Stomach smooth muscle (tissue), 2 donors: Measurements from ENCODE around the gene ALX1.
"Not testable (repeated sequence)": the region's sequence is repeated elsewhere in the genome, so short reads cannot be mapped to it uniquely, and the experiment has no call there.

Experiments
- H3K27ac ChIP-seq: one replicate; pipeline ENCODE4 v1.7.0; 2013; ENCODE audit warnings: mild to moderate bottlenecking, low read length, inconsistent platforms
- H3K27me3 ChIP-seq, 2 donors: one replicate each; pipeline ENCODE4 v1.7.0; 2013; ENCODE audit warnings: low read length in 2 of 2; ENCODE audit not compliant: insufficient read depth in 2 of 2, control insufficient read depth in 1 of 2
- H3K36me3 ChIP-seq, 2 donors: one replicate each; pipeline ENCODE4 v1.7.0; 2013; ENCODE audit warnings: low read length in 2 of 2; ENCODE audit not compliant: control insufficient read depth in 2 of 2, insufficient read depth in 2 of 2
- H3K4me1 ChIP-seq: one replicate; pipeline ENCODE4 v1.7.0; 2013; ENCODE audit warnings: low read length; ENCODE audit not compliant: control insufficient read depth, insufficient read depth
- H3K4me3 ChIP-seq, 2 donors: one replicate each; pipeline ENCODE4 v1.7.0; 2013; ENCODE audit warnings: low read length in 2 of 2
- H3K9ac ChIP-seq, 2 donors: one replicate each; pipeline ENCODE4 v1.7.0; 2013; ENCODE audit warnings: low read length in 2 of 2, mild to moderate bottlenecking in 1 of 2
- H3K9me3 ChIP-seq, 2 donors: one replicate each; pipeline ENCODE4 v1.7.0; 2013; ENCODE audit warnings: low read length in 2 of 2; ENCODE audit not compliant: control insufficient read depth in 2 of 2
- donor health status: healthy.
- donor health status: Pancreatic carcinoma.

The ALX1 gene

DNA sequence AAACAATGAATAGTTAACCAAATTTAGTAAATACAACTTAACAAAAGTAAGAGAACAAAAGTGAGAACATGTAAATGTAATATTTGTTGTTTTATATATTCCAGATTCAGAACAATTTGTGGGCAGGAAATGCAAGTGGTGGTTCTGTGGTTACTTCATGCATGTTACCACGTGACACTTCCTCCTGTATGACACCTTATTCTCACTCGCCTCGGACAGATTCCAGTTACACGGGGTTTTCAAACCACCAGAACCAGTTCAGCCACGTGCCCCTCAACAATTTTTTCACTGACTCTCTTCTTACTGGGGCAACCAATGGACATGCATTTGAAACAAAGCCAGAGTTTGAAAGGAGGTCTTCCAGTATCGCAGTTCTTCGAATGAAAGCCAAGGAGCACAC, 21.0 kb downstream of the ALX1 start:
- no peak overlapping the region for H3K9ac ChIP-seq
- H3K27me3 ChIP-seq: no peaks in the 10 kb centered on the region
- no peaks in the 10 kb centered on the region for H3K4me1 ChIP-seq
- H3K9me3 ChIP-seq: no peaks in the 10 kb centered on the region
- no peak overlapping the region for H3K4me3 ChIP-seq
- no peak overlapping the region for H3K27ac ChIP-seq
- no peaks in the 10 kb centered on the region for H3K36me3 ChIP-seq

DNA sequence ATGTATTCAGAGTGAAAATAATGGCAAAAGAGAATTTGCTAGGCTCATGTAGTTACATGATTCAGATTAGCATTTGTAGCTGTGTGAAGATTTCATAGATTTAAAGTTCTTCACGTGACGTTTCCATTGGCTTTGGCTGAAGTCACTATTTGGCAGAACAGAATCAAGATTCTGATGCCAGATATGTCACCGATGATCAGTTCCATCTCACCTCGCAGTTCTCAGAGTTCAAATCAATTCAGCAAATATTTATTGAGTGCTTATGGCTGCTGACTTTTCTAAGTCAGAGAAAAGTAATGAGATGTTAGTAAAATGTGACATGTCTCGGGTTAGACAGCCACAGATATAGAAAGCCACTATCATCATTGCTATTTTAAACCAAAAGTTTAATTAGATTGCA, 28.4 kb downstream of the ALX1 start:
- Histone ChIP-seq H3K9me3 (no peaks in the 10 kb centered on the region), H3K36me3 (no peaks in the 10 kb centered on the region), H3K9ac (no peak overlapping the region), H3K27ac (no peak overlapping the region), H3K4me3 (no peak overlapping the region), H3K27me3 (no peaks in the 10 kb centered on the region), H3K4me1 (no peaks in the 10 kb centered on the region)

DNA sequence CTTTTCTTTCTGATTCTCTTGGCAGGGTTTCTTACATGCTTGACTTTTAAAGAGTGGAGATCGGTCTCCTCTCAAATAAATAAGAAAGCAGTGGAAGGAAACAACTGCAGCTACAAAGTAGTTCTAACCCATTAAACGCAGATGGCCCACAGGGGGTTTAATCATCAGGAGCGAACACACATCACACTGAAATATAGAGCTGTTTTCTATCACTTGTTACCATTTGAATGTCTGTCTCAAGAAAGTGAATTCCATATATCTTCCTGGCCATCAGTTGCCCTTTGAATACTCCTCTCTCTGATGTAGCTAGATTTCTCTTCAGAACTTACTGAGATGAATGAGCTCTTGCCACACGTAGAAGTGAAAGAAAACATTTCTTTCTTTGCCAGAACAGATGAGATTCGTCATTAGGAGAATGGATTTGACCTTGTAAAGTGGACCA, 29.1 kb downstream of the ALX1 start:
- Histone ChIP-seq H3K27me3 (no peaks in the 10 kb centered on the region), H3K4me1 (no peaks in the 10 kb centered on the region), H3K9me3 (no peaks in the 10 kb centered on the region), H3K4me3 (no peak overlapping the region), H3K27ac (no peak overlapping the region), H3K36me3 (no peaks in the 10 kb centered on the region), H3K9ac (no peak overlapping the region)

DNA sequence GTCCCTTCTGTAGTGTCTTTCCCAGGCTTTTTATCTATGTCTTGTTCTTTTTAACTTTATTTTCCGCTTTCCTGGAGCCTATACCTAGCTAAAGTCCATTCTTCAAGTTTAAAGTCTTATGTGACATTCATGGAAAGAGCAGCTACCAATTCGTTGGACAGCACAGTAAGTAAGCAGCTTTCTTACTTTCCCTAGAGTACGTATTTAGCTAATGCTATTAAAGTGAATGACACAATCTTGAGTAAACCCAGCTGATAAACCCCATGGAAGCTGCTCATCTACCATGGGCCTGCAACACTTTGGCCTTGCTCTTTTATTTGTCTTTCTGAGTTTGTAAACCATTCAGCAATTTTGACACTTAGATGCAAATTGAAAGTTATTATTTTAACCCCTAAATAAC, 30.0 kb downstream of the ALX1 start:
- Histone ChIP-seq H3K4me3 (no peak overlapping the region), H3K9me3 (no peaks in the 10 kb centered on the region), H3K27me3 (no peaks in the 10 kb centered on the region), H3K9ac (no peak overlapping the region), H3K36me3 (no peaks in the 10 kb centered on the region), H3K27ac (no peak overlapping the region), H3K4me1 (no peaks in the 10 kb centered on the region)

DNA sequence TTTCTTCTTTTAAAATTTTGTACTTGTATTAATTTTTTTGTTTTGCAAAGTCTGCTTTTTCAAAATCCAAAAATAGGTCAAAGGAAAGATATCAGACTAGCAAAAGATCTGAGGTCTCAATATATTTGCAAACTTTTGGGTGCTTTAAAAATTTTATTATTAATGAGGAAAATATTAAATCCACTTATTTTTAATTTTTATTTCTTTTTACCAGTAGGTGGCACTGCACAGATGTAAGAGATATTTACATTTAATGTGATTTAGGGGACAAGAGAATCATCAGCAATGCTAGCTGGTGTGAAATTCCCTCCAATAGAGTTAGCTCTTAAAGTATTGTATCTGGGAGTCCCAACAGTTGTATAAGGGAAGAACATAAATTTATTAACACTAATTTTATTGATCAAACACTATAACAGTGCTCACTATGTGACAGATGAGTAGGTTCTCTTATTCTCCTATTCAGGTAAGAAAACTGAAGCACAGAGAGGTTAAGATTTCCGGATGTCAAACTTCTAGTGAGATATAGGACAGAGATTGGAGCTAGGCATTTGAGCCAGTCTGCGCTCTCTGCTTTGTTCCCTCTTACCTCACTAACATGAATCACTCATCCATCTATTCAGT, 30.5 kb downstream of the ALX1 start:
- H3K4me3 ChIP-seq: no peak overlapping the region

DNA sequence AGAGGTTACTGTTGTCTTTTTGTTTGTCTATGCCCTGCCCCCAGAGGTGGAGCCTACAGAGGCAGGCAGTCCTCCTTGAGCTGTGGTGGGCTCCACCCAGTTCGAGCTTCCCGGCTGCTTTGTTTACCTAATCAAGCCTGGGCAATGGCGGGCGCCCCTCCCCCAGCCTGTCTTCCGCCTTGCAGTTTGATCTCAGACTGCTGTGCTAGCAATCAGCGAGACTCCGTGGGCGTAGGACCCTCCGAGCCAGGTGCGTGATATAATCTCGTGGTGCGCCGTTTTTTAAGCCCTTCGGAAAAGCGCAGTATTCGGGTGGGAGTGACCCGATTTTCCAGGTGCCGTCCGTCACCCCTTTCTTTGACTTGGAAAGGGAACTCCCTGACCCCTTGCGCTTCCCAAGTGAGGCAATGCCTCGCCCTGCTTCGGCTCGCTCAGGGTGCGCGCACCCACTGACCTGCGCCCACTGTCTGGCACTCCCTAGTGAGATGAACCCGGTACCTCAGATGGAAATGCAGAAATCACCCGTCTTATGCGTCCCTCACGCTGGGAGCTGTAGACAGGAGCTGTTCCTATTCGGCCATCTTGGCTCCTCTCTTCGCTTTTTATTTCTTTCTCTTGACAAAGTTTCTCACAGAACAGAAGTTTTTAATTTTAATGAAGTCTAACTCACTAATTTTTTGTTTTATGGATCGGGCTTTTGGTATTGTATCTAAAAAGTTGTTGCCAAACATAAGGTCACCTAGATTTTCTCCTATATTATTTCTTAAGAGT, 38.0 kb downstream of the ALX1 start:
- H3K27ac ChIP-seq, H3K9ac ChIP-seq, H3K36me3 ChIP-seq, H3K9me3 ChIP-seq, H3K4me3 ChIP-seq, H3K27me3 ChIP-seq, H3K4me1 ChIP-seq: not testable (repeated sequence)

More for the DNA sequence above, 30.5 kb downstream of the ALX1 start:
- Histone ChIP-seq H3K36me3 (no peaks in the 10 kb centered on the region), H3K27ac (no peak overlapping the region), H3K4me1 (no peaks in the 10 kb centered on the region), H3K9me3 (no peaks in the 10 kb centered on the region), H3K27me3 (no peaks in the 10 kb centered on the region), H3K9ac (no peak overlapping the region)

DNA sequence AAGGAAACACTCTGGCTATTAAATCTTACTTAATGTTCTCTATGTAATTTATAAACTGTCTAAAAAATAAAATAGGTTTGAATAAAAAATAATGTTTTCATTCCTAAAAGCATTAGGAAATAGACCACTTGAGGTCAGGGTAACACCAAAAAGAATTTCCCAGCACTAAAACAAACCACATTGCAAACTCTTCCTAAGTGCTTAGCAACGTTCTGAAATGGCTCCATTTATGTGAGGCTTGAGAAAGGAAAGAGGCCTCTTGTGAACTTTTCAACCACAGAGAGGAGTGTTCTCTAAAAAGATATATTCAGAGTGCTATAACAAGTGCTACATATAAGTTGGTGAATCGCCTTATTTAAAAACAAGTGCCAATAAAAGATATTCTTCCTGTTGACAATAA, 42.7 kb downstream of the ALX1 start:
- no peaks in the 10 kb centered on the region for H3K27me3 ChIP-seq
- no peak overlapping the region for H3K4me3 ChIP-seq
- no peaks in the 10 kb centered on the region for H3K4me1 ChIP-seq
- no peaks in the 10 kb centered on the region for H3K36me3 ChIP-seq
- no peak overlapping the region for H3K9ac ChIP-seq
- H3K9me3 ChIP-seq: no peaks in the 10 kb centered on the region
- H3K27ac ChIP-seq: no peak overlapping the region

DNA sequence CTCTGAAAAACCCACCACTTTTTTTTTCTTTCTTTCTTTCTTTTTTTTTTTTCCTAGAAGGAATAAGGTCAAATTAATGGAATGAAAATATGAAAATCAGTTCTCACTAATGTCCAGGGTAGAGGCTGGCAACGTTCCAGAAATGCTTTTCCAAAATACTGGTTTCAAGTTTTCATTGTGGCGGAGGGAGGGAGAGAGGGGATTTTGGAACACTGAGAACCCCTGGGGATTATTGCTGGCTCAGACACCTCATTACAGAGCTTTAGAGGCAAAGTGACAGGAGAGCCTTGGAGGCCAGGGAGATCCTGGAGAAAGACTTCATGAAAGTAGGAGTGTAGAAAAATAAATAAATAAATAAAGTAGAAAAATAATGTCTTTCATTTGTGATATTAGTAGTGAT, 45.4 kb downstream of the ALX1 start:
- Histone ChIP-seq H3K36me3 (no peaks in the 10 kb centered on the region), H3K27ac (no peak overlapping the region), H3K4me3 (no peak overlapping the region), H3K27me3 (no peaks in the 10 kb centered on the region), H3K9me3 (no peaks in the 10 kb centered on the region), H3K4me1 (no peaks in the 10 kb centered on the region), H3K9ac (no peak overlapping the region)

DNA sequence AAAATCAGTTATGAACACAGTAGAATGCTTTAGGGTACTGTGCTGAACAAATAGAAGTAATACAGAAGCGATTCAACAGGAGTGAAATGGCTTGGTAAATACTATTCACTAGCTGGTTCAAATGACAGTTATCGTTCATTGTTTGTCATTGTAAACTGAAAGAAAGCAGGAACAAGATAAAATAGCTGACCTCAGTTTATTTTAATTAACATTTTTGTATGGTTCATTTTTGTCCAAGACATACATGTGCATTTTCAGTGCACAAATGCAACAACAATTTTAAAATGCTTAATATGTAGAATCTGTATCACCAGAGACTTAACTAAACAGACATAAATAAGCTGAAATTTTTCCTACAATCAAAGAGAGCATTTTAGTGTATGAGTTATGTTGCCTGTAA, 49.9 kb downstream of the ALX1 start:
- H3K9ac ChIP-seq: no peak overlapping the region
- H3K4me3 ChIP-seq: no peak overlapping the region
- no peaks in the 10 kb centered on the region for H3K36me3 ChIP-seq
- no peaks in the 10 kb centered on the region for H3K27me3 ChIP-seq
- H3K4me1 ChIP-seq: no peaks in the 10 kb centered on the region
- no peak overlapping the region for H3K27ac ChIP-seq
- no peaks in the 10 kb centered on the region for H3K9me3 ChIP-seq

DNA sequence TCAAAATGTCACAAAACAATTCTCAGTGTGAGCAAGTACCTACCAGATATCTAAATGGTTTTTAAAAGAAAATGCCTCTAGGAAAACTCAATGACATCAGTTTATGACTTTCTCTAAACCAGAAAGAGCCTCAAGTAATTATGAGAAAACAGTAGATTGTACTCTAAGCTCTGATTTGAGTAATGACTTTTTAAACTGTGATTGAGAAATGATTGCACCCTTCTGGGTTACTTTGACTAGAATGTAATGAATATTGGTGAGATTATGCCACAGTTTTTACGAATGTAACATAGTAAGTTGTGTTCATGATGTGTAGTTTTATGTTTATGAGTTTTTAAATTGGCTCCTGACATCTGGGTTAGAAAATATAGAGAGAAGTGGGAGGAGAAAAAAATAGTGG, 68.8 kb downstream of the ALX1 start:
- no peak overlapping the region for H3K4me3 ChIP-seq
- no peak overlapping the region for H3K27ac ChIP-seq
- no peaks in the 10 kb centered on the region for H3K36me3 ChIP-seq
- H3K9me3 ChIP-seq: no peaks in the 10 kb centered on the region
- no peaks in the 10 kb centered on the region for H3K4me1 ChIP-seq
- H3K9ac ChIP-seq: no peak overlapping the region
- no peaks in the 10 kb centered on the region for H3K27me3 ChIP-seq

DNA sequence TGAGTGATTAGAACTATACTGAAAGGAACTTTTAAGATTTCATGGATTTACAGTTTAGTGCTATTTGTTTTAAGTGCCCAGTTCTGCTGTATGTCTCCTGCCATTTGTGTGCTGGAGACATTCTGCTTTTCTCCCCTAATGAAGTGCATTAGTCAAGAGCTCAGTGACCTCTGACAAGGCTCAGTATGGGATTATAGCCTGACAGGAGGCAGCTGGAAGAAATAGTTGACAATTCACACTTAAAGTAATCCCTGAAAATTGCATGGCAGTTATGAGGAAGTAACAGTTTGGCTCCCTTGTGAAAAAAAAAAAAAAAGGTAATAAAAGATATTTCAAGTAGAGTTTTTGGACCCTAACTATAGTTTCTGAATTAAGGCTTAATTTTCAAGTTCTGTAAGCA, 70.3 kb downstream of the ALX1 start:
- Histone ChIP-seq H3K9ac (no peak overlapping the region), H3K9me3 (no peaks in the 10 kb centered on the region), H3K27ac (no peak overlapping the region), H3K4me3 (no peak overlapping the region), H3K4me1 (no peaks in the 10 kb centered on the region), H3K36me3 (no peaks in the 10 kb centered on the region), H3K27me3 (no peaks in the 10 kb centered on the region)
